ENCODE data around the gene TBC1D3B.
"Not testable (repeated sequence)": the region's sequence is repeated elsewhere in the genome, so short reads cannot be mapped to it uniquely, and the experiment has no call there.

The TBC1D3B gene

DNA sequence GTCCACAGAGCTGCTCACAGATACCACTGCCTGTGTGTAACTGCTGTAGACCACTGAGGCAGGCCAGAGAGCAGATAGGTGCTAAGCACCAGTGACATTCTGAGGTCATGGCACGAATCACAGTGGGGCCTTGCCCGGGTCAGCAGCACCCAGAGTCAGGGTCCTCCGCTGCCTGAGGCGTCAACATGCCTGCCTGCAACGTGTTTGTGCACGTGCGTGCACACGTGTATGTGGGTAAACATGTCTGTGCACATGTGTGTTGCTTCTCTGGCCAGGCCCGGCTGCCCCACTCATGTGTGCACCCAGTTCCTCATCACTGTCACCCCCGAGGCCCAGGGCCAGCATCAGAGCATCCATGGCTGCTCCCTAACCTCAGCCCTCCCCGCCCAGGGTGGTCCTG lies at the start of gene TBC1D3B:
TSS of gene TBC1D3B (minus strand) at position 101 of the 400 bp plus-strand sequence. CDS start 1,586 bp downstream, outside the sequence.
- H3K27ac Mint-ChIP-seq; H3K4me1 Mint-ChIP-seq; DNase-seq; H3K4me3 Mint-ChIP-seq; H3K9me3 Mint-ChIP-seq; H3K36me3 Mint-ChIP-seq (ENCODE audit: low read depth): not testable (repeated sequence)
- H3K27me3 Mint-ChIP-seq (ENCODE audit: low read depth, poor library complexity): peaks cover 14% of the 10 kb centered on the region

DNA sequence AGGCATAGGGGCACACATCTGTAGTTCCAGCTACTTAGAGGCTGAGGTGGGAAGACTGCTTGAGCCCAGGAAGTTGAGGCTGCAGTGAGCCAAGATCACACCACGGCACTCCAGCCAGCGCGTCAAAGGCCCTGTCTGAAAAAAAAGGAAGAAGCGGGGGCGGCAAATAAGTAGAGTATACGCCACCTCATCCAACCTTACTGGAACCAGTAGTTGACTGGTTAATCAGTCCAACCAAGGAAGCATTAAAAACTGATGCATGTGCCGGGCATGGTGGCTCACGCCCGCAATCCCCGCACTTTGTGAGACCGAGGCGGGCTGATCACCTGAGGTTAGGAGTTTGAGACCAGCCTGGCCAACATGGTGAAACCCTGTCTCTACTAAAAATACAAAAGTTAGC lies 46.5 kb upstream of the TBC1D3B start:
- Mint-ChIP-seq H3K27me3 (ENCODE audit: low read depth, poor library complexity) (peaks cover 10% of the 10 kb centered on the region), H3K9me3 (peaks cover 20% of the 10 kb centered on the region)
- not testable (repeated sequence) for H3K4me3 Mint-ChIP-seq; DNase-seq; H3K4me1 Mint-ChIP-seq; H3K36me3 Mint-ChIP-seq (ENCODE audit: low read depth); H3K27ac Mint-ChIP-seq

DNA sequence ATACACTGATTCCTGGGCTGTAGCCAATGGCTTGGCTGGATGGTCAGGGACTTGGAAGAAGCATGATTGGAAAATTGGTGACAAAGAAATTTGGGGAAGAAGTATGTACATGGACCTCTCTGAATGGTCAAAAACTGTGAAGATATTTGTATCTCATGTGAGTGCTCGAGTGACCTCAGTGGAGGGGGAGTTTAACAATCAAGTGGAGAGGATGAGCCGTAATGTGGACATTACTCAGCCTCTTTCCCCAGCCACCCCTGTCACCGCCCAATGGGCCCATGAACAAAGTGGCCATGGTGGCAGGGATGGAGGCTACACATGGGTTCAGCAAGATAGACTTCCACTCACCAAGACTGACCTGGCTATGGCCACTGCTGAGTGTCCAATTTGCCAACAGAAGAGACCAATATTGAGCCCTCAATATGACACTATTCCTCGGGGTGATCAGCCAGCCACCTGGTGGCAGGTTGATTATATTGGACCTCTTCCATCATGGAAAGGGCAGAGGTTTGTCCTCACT lies 45.2 kb upstream of the TBC1D3B start:
- Mint-ChIP-seq H3K27me3 (ENCODE audit: low read depth, poor library complexity) (peaks cover 10% of the 10 kb centered on the region), H3K9me3 (peaks cover 25% of the 10 kb centered on the region)
- not testable (repeated sequence) for DNase-seq; H3K36me3 Mint-ChIP-seq (ENCODE audit: low read depth); H3K27ac Mint-ChIP-seq; H3K4me3 Mint-ChIP-seq; H3K4me1 Mint-ChIP-seq

- not testable (repeated sequence) for H3K36me3 Mint-ChIP-seq (ENCODE audit: low read depth); DNase-seq; H3K4me1 Mint-ChIP-seq; H3K4me3 Mint-ChIP-seq; H3K27ac Mint-ChIP-seq
- peaks cover 11% of the 10 kb centered on the region for H3K27me3 Mint-ChIP-seq (ENCODE audit: low read depth, poor library complexity)
- H3K9me3 Mint-ChIP-seq: peaks cover 25% of the 10 kb centered on the region
Observed at GRCh38 chr17:36220737-36221580, 44.5 kb upstream of the TBC1D3B start.

DNA sequence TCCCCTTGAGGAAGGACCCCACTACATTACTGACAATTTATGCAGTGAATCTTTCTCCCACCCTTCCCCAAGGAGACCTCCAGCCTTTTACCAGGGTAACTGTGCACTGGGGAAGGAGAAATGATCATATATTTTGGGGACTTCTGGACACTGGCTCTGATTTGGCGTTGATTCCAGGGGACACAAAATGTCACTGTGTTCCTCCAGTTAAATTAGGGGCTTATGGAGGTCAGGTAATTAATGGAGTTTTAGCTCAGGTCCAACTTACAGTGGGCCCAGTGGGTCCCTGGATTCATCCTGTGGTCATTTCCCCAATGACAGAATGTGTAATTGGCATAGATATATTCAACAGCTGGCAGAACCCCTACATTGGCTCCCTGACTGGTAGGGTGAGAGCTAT lies 43.1 kb upstream of the TBC1D3B start:
- H3K36me3 Mint-ChIP-seq (ENCODE audit: low read depth); H3K4me1 Mint-ChIP-seq; DNase-seq; H3K4me3 Mint-ChIP-seq; H3K27ac Mint-ChIP-seq: not testable (repeated sequence)
- Mint-ChIP-seq H3K27me3 (ENCODE audit: low read depth, poor library complexity) (peaks cover 23% of the 10 kb centered on the region), H3K9me3 (peaks cover 25% of the 10 kb centered on the region)

- Mint-ChIP-seq H3K4me1 (peaks cover 24% of the 10 kb centered on the region), H3K9me3 (peaks cover 25% of the 10 kb centered on the region), H3K27me3 (ENCODE audit: low read depth, poor library complexity) (peaks cover 21% of the 10 kb centered on the region)
- H3K36me3 Mint-ChIP-seq (ENCODE audit: low read depth); H3K27ac Mint-ChIP-seq; H3K4me3 Mint-ChIP-seq; DNase-seq: not testable (repeated sequence)
Observed at GRCh38 chr17:36215406-36216308, 39.2 kb upstream of the TBC1D3B start.

GRCh38 chr17:36214918-36215317 lies 38.5 kb upstream of the TBC1D3B start:
- H3K27me3 Mint-ChIP-seq (ENCODE audit: low read depth, poor library complexity): peaks cover 27% of the 10 kb centered on the region

DNA sequence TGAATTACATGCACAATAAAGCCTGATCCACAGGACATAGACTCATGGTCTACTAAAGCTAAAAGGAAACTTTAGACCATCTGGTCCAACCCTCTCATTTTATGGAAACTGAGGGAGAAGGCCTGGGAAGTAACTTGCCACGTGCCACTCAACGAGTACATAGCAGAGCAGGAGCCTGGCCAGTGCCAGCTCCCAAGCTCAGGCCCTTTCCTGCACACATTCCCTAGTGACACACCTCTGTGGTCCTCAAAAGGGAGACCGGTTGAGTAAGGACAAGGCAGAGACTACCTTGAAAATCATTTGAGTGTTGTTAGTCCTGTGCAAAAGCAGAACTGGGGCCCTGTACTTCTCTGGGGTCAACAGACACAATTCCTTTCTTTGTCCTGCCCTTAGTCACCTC lies 37.3 kb upstream of the TBC1D3B start:
- Mint-ChIP-seq H3K4me3 (no peak overlapping the region), H3K27me3 (ENCODE audit: low read depth, poor library complexity) (peaks cover 29% of the 10 kb centered on the region), H3K4me1 (peaks cover 24% of the 10 kb centered on the region), H3K27ac (no peak overlapping the region), H3K9me3 (peaks cover 12% of the 10 kb centered on the region), H3K36me3 (ENCODE audit: low read depth) (no peaks in the 10 kb centered on the region)
- TF ChIP-seq, protein P1, sequence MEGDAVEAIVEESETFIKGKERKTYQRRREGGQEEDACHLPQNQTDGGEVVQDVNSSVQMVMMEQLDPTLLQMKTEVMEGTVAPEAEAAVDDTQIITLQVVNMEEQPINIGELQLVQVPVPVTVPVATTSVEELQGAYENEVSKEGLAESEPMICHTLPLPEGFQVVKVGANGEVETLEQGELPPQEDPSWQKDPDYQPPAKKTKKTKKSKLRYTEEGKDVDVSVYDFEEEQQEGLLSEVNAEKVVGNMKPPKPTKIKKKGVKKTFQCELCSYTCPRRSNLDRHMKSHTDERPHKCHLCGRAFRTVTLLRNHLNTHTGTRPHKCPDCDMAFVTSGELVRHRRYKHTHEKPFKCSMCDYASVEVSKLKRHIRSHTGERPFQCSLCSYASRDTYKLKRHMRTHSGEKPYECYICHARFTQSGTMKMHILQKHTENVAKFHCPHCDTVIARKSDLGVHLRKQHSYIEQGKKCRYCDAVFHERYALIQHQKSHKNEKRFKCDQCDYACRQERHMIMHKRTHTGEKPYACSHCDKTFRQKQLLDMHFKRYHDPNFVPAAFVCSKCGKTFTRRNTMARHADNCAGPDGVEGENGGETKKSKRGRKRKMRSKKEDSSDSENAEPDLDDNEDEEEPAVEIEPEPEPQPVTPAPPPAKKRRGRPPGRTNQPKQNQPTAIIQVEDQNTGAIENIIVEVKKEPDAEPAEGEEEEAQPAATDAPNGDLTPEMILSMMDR (IDR thresholded peaks at IDR 0.05): no peak
- no peak for DNase-seq

More at GRCh38 chr17:36214918-36215317, 38.5 kb upstream of the TBC1D3B start:
- Mint-ChIP-seq H3K4me1 (peaks cover 24% of the 10 kb centered on the region), H3K27ac (no peak overlapping the region), H3K4me3 (no peak overlapping the region), H3K9me3 (peaks cover 24% of the 10 kb centered on the region), H3K36me3 (ENCODE audit: low read depth) (no peaks in the 10 kb centered on the region)
- TF ChIP-seq, protein P1 (IDR thresholded peaks at IDR 0.05): no peak
- no peak for DNase-seq
